Esophagus squamous epithelium (tissue), 5 donors: ENCODE data around the gene UBR4. TPM values are rescaled to one million over a fixed set of nuclear protein-coding genes. Genes with fewer than 3 reads are reported as not detected.

Experiments
- DNase-seq: peaks from one replicate; lab custom pipeline; 2025; lab: John Stamatoyannopoulos, UW
- H3K27ac ChIP-seq, 4 donors: fragments of 200-600 bp; sonication (generic); one replicate each; pipeline ENCODE4 v1.5.1; 2016 to 2019; ENCODE audit warnings: mild to moderate bottlenecking in 1 of 4
- H3K27me3 ChIP-seq, 4 donors: fragments of 200-600 bp; sonication (generic); 1 replicate in 3 of 4; 2 replicates in 1 of 4; pipeline versions ENCODE4 v1.5.1 to v1.6.0; 2017 to 2021; ENCODE audit warnings: antibody characterized with exemption in 1 of 4
- H3K36me3 ChIP-seq, 3 donors: fragments of 200-600 bp; sonication (generic); one replicate each; pipeline ENCODE4 v1.5.1; 2016 to 2019
- H3K4me1 ChIP-seq, 3 donors: fragments of 200-600 bp; sonication (generic); one replicate each; pipeline ENCODE4 v1.5.1; 2017 to 2019
- H3K4me3 ChIP-seq, 4 donors: fragments of 200-600 bp; sonication (generic); 1 replicate in 3 of 4; 2 replicates in 1 of 4; pipeline ENCODE4 v1.5.1; 2016 to 2019; ENCODE audit warnings: mild to moderate bottlenecking in 2 of 4, moderate library complexity in 1 of 4
- H3K9me3 ChIP-seq, 3 donors: fragments of 200-600 bp; sonication (generic); one replicate each; pipeline ENCODE4 v1.5.1; 2016 to 2019
- POLR2A ChIP-seq, 4 donors: fragments of 450-650 bp; IDR thresholded peaks; one replicate each; pipeline ENCODE4 v1.6.1; 2017; ENCODE audit warnings: antibody characterized with exemption in 4 of 4, mild to moderate bottlenecking in 4 of 4, moderate library complexity in 3 of 4
- WGBS, 2 donors: methylation state at CpG; one replicate each; pipeline ENCODE4 v1.1.5; 2018; 5-methylcytosine and 5-hydroxymethylcytosine counted together
- intact Hi-C: fragments of 100-400 bp; cut with DNase I; formaldehyde crosslinking; loops from one replicate; pipeline ENCODE4 v1.15.0; 2022
- total RNA-seq, 4 donors: library from RNA; depleted of rRNA; stranded (reverse); fragments of >200 nt; gene quantifications; one replicate each; pipeline ENCODE4 v1.1.0, GENCODE V29; 2016
- TF ChIP-seq, protein P1 (sequence below), 6 experiments: fragments of 450-650 bp in 4 of 6; fragments of 200-600 bp in 2 of 6; sonication (generic) in 2 of 6; IDR thresholded peaks; one replicate each; pipeline ENCODE4 v1.5.1; 2016 to 2019; ENCODE audit warnings: antibody characterized with exemption in 6 of 6, mild to moderate bottlenecking in 4 of 6, moderate library complexity in 4 of 6
- donor health status: DM: yes; HTN: yes; CAD: no.

Gene UBR4
- total RNA-seq, 4 donors from 2014 or later: 52.4 to 121 (median 88.3) TPM

DNA sequence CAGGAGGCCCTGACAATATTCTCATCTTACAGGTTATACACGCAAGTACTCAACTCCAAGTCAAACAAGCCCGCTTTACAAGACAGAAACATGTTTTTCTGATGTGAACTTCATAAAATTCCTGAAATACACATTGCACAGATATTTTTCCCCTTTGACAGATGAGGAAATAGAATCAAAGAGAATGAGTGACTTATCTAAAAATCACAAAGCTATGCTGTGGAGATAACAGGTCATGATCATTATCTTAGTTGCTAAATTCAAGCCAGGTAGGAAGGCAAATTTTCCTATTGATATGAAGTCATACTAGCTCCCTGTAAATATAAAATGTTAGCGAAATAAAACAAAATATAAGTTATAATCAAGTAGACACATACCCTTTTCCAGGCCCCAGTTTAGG, 18.3 kb downstream of the UBR4 start:
- Histone ChIP-seq H3K4me3 (no peak overlapping the region), H3K27ac (no peak overlapping the region), H3K4me1 (no peaks in the 10 kb centered on the region), H3K36me3 (peaks cover 28 to 100% (median 40%) of the 10 kb centered on the region in 3 donors), H3K9me3 (no peaks in the 10 kb centered on the region), H3K27me3 (no peaks in the 10 kb centered on the region)
- intact Hi-C loops: no loop called here
- WGBS, 2 donors: 99 to 100% methylated on average over 3 of the region's 3 CpGs
- DNase-seq: no peak
- no peak for TF ChIP-seq POLR2A (IDR thresholded peaks at IDR 0.05)
- TF ChIP-seq, protein P1, sequence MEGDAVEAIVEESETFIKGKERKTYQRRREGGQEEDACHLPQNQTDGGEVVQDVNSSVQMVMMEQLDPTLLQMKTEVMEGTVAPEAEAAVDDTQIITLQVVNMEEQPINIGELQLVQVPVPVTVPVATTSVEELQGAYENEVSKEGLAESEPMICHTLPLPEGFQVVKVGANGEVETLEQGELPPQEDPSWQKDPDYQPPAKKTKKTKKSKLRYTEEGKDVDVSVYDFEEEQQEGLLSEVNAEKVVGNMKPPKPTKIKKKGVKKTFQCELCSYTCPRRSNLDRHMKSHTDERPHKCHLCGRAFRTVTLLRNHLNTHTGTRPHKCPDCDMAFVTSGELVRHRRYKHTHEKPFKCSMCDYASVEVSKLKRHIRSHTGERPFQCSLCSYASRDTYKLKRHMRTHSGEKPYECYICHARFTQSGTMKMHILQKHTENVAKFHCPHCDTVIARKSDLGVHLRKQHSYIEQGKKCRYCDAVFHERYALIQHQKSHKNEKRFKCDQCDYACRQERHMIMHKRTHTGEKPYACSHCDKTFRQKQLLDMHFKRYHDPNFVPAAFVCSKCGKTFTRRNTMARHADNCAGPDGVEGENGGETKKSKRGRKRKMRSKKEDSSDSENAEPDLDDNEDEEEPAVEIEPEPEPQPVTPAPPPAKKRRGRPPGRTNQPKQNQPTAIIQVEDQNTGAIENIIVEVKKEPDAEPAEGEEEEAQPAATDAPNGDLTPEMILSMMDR (IDR thresholded peaks at IDR 0.05): no peak

DNA sequence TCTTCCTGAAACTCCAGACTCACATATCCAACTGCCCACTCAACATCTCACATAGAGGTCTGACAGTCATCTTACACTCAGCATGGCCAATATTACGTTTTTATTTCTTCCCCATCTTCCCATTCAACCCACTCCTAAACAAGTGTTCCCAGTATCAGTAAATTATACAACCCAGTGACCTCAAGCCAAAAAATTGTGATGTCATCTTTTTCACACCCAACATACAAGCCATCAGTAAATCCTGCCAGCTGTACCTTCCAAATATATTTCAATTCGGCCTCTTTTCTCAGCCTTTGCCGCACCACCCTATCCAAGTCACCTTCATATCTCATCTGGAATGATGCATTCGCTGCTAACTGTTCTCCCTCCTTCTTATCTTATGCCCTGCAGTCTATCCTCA, 19.6 kb downstream of the UBR4 start:
- H3K4me3 ChIP-seq: no peak overlapping the region

GRCh38 chr1:19189270-19189669, 20.8 kb downstream of the UBR4 start:
- TF ChIP-seq, protein P1 (IDR thresholded peaks at IDR 0.05): no peak
- no peak for TF ChIP-seq POLR2A (IDR thresholded peaks at IDR 0.05)

More for the DNA sequence above, 19.6 kb downstream of the UBR4 start:
- no peak for TF ChIP-seq POLR2A (IDR thresholded peaks at IDR 0.05)
- TF ChIP-seq, protein P1 (IDR thresholded peaks at IDR 0.05): no peak
- H3K36me3 ChIP-seq: peaks cover 34 to 100% (median 45%) of the 10 kb centered on the region in 3 donors
- DNase-seq: no peak
- H3K9me3 ChIP-seq: no peaks in the 10 kb centered on the region
- H3K27ac ChIP-seq: no peak overlapping the region
- no peaks in the 10 kb centered on the region for H3K27me3 ChIP-seq
- H3K4me1 ChIP-seq: no peaks in the 10 kb centered on the region
- intact Hi-C loops: no loop called here
- WGBS, 2 donors: 92% methylated on average over 4 of the region's 4 CpGs

GRCh38 chr1:19187852-19188251, 22.2 kb downstream of the UBR4 start:
- intact Hi-C loops: no loop called here
- Histone ChIP-seq H3K36me3 (peaks cover 18 to 100% (median 46%) of the 10 kb centered on the region in 3 donors), H3K4me1 (no peaks in the 10 kb centered on the region), H3K27me3 (no peaks in the 10 kb centered on the region), H3K9me3 (no peaks in the 10 kb centered on the region), H3K4me3 (no peak overlapping the region), H3K27ac (no peak overlapping the region)
- no peak for DNase-seq
- TF ChIP-seq, protein P1 (IDR thresholded peaks at IDR 0.05): no peak
- TF ChIP-seq POLR2A (IDR thresholded peaks at IDR 0.05): no peak

More at GRCh38 chr1:19189270-19189669, 20.8 kb downstream of the UBR4 start:
- no peaks in the 10 kb centered on the region for H3K4me1 ChIP-seq
- no peak overlapping the region for H3K27ac ChIP-seq
- H3K36me3 ChIP-seq: peaks cover 30 to 100% (median 43%) of the 10 kb centered on the region in 3 donors
- intact Hi-C loops: no loop called here
- no peaks in the 10 kb centered on the region for H3K27me3 ChIP-seq
- WGBS, 2 donors: 57 to 74% methylated on average over 3 of the region's 3 CpGs
- no peak for DNase-seq
- no peak overlapping the region for H3K4me3 ChIP-seq
- H3K9me3 ChIP-seq: no peaks in the 10 kb centered on the region

DNA sequence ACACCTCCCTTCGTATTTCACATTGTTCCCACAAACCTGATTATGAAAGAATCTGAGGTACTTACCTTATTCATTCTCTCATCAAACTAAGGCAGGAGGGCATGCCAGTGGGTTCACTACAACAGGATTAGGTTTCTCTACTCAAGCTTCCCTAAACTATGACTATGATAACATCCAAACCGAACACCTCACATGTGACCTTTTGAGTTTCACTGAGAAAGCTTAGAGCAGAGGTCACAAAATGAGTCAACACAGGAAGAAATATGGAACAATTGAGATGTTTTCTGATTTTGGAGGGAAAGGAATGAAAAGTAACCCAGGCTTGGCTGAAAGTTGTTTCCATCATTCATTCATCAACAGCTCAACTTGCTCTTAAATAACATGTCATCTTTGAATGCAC, 24.1 kb downstream of the UBR4 start:
- 63 to 88% methylated on average over 2 of the region's 2 CpGs for whole genome bisulfite sequencing, 2 donors
- Histone ChIP-seq H3K36me3 (peaks cover 9 to 100% (median 47%) of the 10 kb centered on the region in 3 donors), H3K27me3 (no peaks in the 10 kb centered on the region), H3K4me1 (no peaks in the 10 kb centered on the region), H3K27ac (no peak overlapping the region), H3K9me3 (no peaks in the 10 kb centered on the region), H3K4me3 (no peak overlapping the region)
- DNase-seq: no peak
- intact Hi-C loops: no loop called here
- TF ChIP-seq POLR2A (IDR thresholded peaks at IDR 0.05): no peak
- TF ChIP-seq, protein P1 (IDR thresholded peaks at IDR 0.05): no peak
